GM12865 (cell line): ENCODE results near the gene WWTR1.
A peak's percentile ranks its signal among the peaks of the same experiment; 100 is the strongest.

Experiments used
- DNase-seq: peaks from one replicate; pipeline ENCODE4 v3.0.0; 2010; ENCODE audit warnings: low read depth
- H3K4me3 ChIP-seq: 2 replicates; pipeline ENCODE4 v1.5.1; 2011; ENCODE audit warnings: mild to moderate bottlenecking, low read depth, low read length, control low read depth
- TF ChIP-seq, protein P1 (sequence below): IDR thresholded peaks from 2 replicates; pipeline ENCODE4 v1.5.1; 2011; ENCODE audit warnings: low read length, control low read depth, low read depth, inconsistent platforms; ENCODE audit not compliant: insufficient read depth; ENCODE audit errors: missing control alignments

WWTR1 gene

DNA sequence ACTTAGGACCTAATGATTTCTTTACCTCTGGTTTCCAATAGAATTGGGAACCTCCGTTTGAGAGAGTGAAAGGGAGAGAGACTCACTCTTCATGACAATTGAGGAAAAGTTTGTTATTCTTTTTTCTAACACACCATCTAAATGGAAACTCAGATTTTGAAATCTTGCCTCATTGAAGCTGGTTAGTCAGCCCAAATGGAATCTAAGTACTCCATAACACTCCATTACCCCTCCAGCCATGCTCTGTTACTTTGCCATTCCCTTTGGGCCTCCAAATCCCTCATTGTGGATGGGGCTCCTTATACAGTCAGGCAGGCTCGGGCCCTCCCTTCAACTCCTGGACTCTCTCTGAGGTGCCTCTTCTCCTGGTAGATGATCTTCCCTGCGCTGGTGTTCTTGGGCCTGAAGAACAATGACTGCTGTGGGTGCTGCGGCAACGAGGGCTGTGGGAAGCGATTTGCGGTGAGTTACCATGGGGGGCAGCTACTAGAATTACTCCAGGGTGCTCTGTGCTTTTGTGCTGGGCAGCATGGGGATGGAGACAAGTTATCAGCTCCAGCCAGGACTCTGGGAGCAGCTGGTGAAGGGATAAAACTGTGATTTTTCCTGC lies 182.3 kb downstream of the WWTR1 start:
- DNase-seq, result no peak
- no peak overlapping the region for H3K4me3 ChIP-seq
- TF ChIP-seq, protein P1, sequence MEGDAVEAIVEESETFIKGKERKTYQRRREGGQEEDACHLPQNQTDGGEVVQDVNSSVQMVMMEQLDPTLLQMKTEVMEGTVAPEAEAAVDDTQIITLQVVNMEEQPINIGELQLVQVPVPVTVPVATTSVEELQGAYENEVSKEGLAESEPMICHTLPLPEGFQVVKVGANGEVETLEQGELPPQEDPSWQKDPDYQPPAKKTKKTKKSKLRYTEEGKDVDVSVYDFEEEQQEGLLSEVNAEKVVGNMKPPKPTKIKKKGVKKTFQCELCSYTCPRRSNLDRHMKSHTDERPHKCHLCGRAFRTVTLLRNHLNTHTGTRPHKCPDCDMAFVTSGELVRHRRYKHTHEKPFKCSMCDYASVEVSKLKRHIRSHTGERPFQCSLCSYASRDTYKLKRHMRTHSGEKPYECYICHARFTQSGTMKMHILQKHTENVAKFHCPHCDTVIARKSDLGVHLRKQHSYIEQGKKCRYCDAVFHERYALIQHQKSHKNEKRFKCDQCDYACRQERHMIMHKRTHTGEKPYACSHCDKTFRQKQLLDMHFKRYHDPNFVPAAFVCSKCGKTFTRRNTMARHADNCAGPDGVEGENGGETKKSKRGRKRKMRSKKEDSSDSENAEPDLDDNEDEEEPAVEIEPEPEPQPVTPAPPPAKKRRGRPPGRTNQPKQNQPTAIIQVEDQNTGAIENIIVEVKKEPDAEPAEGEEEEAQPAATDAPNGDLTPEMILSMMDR, result no peak

DNA sequence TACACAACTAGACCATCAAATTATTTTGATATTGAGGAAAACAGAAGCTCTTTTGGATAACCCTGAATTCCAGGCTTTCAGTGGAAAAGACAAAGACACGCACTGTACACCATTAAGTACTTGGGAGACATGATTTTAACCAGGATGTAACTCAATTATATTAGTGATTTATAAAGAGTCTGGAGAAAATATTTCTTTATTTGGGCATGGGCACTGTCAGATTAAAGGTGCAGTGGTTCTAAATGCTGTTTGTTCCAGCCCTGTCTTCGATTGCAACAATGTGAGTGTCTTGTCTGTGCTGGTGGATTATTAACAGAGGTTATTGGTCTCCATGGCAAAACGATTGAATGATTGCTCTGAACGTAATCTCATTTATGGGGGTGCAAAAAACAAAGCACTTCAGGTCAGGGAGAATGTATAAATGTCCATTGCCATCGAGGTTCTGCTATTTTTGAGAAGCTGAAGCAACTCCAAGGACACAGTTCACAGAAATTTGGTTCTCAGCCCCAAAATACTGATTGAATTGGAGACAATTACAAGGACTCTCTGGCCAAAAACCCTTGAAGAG lies 183.5 kb downstream of the WWTR1 start, which contains the start of gene TM4SF4:
Gene TM4SF4, plus strand, starts transcription at position 448 of the 568 bp plus-strand sequence. CDS start 181 bp downstream, outside the sequence.
- TF ChIP-seq, protein P1, result no peak
- DNase-seq, result no peak
- H3K4me3 ChIP-seq, result no peak within 1 kb of the TSS

DNA sequence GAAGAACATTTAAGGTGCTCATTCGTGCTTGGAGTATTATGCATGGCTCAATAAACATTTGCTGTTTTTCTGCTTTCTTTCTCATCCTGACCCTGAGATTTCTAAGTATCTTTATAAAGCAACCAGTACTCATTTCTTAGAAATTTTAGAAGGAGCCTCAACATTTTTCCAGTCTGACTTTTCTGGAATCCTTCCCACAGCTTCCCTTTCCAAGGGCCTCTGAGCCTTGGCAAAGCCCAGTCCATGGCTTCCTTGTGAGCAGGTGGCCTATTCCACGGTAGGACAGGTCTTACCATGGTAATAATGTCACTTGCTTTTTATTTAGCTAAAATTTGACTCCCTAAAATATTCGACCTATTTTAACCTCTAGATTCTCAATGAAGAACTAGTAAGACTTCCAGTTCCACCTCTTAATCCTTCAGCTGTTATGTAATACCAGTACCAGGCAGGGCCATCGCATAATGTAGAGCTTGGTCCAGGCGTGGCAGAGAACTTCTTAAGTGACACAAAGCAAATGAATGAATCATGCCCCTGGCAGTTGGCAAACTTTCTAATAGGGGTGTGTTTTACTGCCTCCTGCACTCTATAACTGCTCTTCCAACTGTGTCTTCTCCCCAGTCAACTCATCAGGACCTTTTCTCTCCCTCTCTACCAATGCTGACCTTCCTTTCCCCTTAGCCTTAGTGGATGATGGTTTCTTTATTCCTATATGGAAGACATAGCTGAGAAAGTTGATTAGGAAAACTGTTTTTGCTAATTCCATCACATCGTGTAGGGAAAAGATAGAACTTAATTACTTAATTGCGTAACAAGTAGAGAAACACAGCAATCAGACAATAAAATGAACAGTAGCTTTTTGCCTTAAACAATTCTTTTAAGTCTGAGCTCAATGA lies 184.2 kb downstream of the WWTR1 start:
- TF ChIP-seq, protein P1, result no peak
- H3K4me3 ChIP-seq, result no peak overlapping the region
- no peak for DNase-seq

DNA sequence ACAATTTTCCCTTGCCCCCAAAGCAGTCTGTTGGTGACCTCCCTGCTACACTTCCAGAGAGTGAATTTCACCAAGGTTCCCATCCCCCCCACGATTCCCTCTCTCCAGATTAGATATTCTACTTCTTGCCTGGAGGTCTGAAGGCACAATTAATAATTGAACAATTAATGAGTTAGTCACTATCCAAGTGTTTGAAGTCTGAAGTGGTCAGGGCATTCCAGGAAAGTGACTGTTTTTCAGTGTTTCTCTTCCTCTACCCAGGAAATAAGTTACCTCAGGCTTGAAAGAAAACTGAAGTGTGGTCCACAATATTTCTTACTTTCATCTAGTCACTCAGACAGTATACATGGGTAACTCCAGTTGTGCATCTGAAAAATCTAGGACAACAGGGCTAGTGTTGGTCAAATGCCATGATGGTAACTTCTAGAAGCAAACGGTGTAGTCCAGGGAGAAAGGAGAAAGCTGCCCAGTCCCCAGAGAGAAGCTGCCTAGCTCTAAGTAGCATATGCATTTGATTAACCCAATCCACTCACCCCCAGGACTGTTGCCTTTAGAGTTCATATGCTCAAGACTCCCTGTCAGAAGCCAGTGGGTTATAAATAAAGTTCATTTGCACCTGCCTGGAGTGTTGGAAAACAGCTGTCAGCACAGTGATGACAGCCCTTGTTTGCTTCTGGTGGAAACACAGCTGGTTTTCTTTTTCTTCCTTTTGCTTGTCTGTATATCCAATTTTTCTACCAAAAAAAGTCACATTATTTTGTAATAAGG lies 185.6 kb downstream of the WWTR1 start:
- no peak overlapping the region for H3K4me3 ChIP-seq
- TF ChIP-seq, protein P1, result no peak
- DNase-seq, result no peak

DNA sequence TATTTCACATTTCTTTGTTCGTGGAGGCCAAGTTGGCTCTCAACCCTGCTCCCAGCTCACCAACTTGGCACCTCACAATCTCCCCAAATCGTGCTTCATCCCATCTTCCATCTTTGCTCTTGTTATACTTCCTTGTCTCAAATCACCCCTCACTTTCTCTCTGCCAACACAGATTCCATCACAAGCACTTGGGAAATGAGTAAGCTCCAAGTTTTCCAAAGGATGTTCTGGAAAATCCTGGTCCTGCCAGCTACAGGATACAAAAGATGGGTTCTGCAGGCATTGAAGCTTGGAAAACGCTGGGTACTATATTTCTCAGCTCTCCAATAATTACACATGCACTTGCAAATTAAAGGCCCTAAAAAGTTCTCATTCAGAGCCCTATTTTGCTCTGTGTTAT lies 187.4 kb downstream of the WWTR1 start:
- no peak overlapping the region for H3K4me3 ChIP-seq
- TF ChIP-seq, protein P1, result no peak
- DNase-seq, result no peak

DNA sequence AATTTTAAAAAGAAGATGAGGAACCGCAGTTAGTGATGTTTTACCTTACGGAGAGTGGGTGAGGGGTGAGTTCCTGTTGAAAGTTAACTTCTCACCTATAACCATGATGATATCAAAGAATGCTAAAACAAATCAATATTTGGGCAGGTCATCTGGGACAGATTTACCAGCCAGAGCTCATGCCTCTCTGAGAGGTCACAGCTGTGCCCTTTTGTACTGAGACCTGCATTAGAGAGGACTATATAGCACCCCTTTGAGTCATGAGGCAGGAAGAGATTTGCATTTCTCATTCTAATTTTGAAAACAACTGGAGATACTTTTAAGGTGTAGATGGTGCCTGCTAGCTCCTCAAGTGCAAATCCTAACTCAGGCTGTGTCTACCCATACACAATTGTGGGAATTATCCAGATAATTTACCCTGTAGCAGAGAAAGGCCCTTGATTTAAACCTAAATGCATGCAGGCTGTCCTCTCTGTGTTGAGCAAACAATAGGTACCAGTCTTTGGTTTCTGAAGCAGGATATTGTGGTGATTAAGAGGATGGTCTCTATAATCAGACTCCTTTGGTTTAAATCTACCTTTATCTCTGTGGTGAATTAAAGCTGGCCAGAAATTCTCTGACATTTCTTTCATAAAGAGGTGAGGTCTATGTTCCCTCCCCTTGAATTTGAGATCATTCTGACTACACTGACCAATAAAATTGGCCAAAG lies 189.2 kb downstream of the WWTR1 start:
- peak; percentile 72 for DNase-seq
- TF ChIP-seq, protein P1, result no peak

More for the DNA sequence above, 189.2 kb downstream of the WWTR1 start:
- H3K4me3 ChIP-seq, result no peak overlapping the region
